ENCODE data around the gene LRIT3. TPM values are rescaled to one million over a fixed set of nuclear protein-coding genes. Genes with fewer than 3 reads are reported as not detected.

LRIT3 gene
- total RNA-seq: 0.15 TPM in 1 of 2 replicates, not detected in the other

GRCh38 chr4:109847896-109848442 lies at the start of gene LRIT3:
LRIT3 (plus strand) TSS chr4:109848107; CDS start chr4:109848202, 95 bp downstream.

GRCh38 chr4:109801895-109802319 lies 46.0 kb upstream of the LRIT3 start, which contains the start of gene CFI:
CFI (minus strand) TSS chr4:109801999; CDS start chr4:109801971, 28 bp downstream.

GRCh38 chr4:109815151-109816081 lies 32.5 kb upstream of the LRIT3 start, which contains the start of gene GAR1:
GAR1 (plus strand) TSS chr4:109815762; CDS start chr4:109816165, 403 bp downstream.

GRCh38 chr4:109827672-109828071 lies 20.2 kb upstream of the LRIT3 start, which contains the start of gene RRH:
RRH (plus strand) TSS chr4:109827972; CDS start chr4:109828028, 56 bp downstream.

GRCh38 chr4:109912706-109913595 lies 65.0 kb downstream of the LRIT3 start, which contains the start of gene EGF:
EGF (plus strand) TSS chr4:109912883; CDS start chr4:109913336, 453 bp downstream.

Other genes with a start within 250 kb of the LRIT3 start
- gene CASP6, start 144.7 kb upstream of the LRIT3 start, total RNA-seq: 28.8 and 48.9 TPM in 2 replicates
- 17.7 and 18.5 TPM in 2 replicates for gene PLA2G12A, start 118.0 kb upstream of the LRIT3 start, total RNA-seq
- 2.0 and 8.3 TPM in 2 replicates for gene CFI, start 46.1 kb upstream of the LRIT3 start, total RNA-seq
- 1.3 and 3.5 TPM in 2 replicates for gene GAR1, start 32.3 kb upstream of the LRIT3 start, total RNA-seq
- under 0.01 and 0.17 TPM in 2 replicates for gene RRH, start 20.1 kb upstream of the LRIT3 start, total RNA-seq
- 0.50 and 1.0 TPM in 2 replicates for gene EGF, start 64.8 kb downstream of the LRIT3 start, total RNA-seq